Endothelial cell of umbilical vein (primary cell): ENCODE data around the gene CLDN7. TPM values are rescaled to one million over a fixed set of nuclear protein-coding genes. Genes with fewer than 3 reads are reported as not detected.

Experiments used
- BruUV-seq: library from RNA; stranded (reverse); fragments of 400-500 nt; replicated peaks from 2 replicates; lab custom pipeline; 2021; lab: Mats Ljungman, UMichigan
- CTCF ChIA-PET: fragments of 300-600, 350-600 bp; sonication (Branson Sonifier 250); formaldehyde crosslinking; loops from one replicate; lab custom pipeline; 2021; ENCODE audit warnings: antibody characterized with exemption, inconsistent platforms; lab: Charles Lee
- POLR2A ChIA-PET: fragments of 300-600, 350-600 bp; sonication (Branson Sonifier 250); formaldehyde crosslinking; loops from one replicate; lab custom pipeline; 2021; ENCODE audit warnings: antibody characterized with exemption, inconsistent platforms; lab: Charles Lee
- DNase-seq: peaks from one replicate; pipeline ENCODE4 v3.0.0-alpha.2; 2011; ENCODE audit warnings: low read depth, low spot score
- FAIRE-seq: peaks from 2 replicates; lab custom pipeline; 2011; peaks lifted over from hg19 to GRCh38; lab: Jason Lieb, UNC
- H2AFZ ChIP-seq: 2 replicates; pipeline ENCODE4 v1.6.0; 2012; ENCODE audit warnings: low read depth, low read length, control low read depth, inconsistent platforms
- H3K27ac ChIP-seq: 2 replicates; pipeline ENCODE4 v1.5.1; 2011; ENCODE audit warnings: low read depth, mild to moderate bottlenecking, control low read depth, low read length, moderate library complexity; ENCODE audit not compliant: insufficient read depth
- H3K27me3 ChIP-seq, 2 experiments: 2 replicates each; pipeline versions ENCODE4 v1.6.0 to v1.6.1; 2011; ENCODE audit warnings: low read length in 2 of 2, mixed read lengths in 1 of 2; ENCODE audit not compliant: control insufficient read depth in 2 of 2, insufficient read depth in 2 of 2
- H3K36me3 ChIP-seq, 2 experiments: 2 replicates in 1 of 2; 3 replicates in 1 of 2; pipeline ENCODE4 v1.5.1; 2011; ENCODE audit warnings: low read length in 2 of 2, mild to moderate bottlenecking in 1 of 2, moderate library complexity in 1 of 2; ENCODE audit not compliant: control insufficient read depth in 2 of 2, insufficient read depth in 2 of 2; ENCODE audit errors: extremely low read depth in 1 of 2
- H3K4me1 ChIP-seq: 3 replicates; pipeline ENCODE4 v1.5.1; 2011; ENCODE audit warnings: mild to moderate bottlenecking, low read length; ENCODE audit not compliant: control insufficient read depth, insufficient read depth; ENCODE audit errors: extremely low read depth
- H3K4me2 ChIP-seq: 2 replicates; pipeline ENCODE4 v1.6.1; 2011; ENCODE audit warnings: low read length, control low read depth, mixed read lengths; ENCODE audit not compliant: insufficient read depth
- H3K4me3 ChIP-seq, 3 experiments: fragments of 200-600 bp in 1 of 3; sonication (generic), shearing (Covaris generic) in 1 of 3; replicated peaks in 1 of 3; 2 replicates each; pipeline ENCODE4 v1.5.1; 2011 to 2016; ENCODE audit warnings: control low read depth in 3 of 3, low read length in 3 of 3, mild to moderate bottlenecking in 2 of 3, inconsistent platforms in 1 of 3, low read depth in 1 of 3, moderate library complexity in 1 of 3; ENCODE audit not compliant: insufficient read depth in 1 of 3
- H3K79me2 ChIP-seq: 2 replicates; pipeline ENCODE4 v1.6.0; 2012; ENCODE audit warnings: low read length, inconsistent platforms; ENCODE audit not compliant: control insufficient read depth, insufficient read depth
- H3K9ac ChIP-seq: replicated peaks from 2 replicates; pipeline ENCODE3; 2011; ENCODE audit warnings: low read length, control low read depth; ENCODE audit not compliant: insufficient read depth; ENCODE audit errors: extremely low read depth
- H3K9me1 ChIP-seq: replicated peaks from 3 replicates; pipeline ENCODE4 v1.6.0; 2011; ENCODE audit warnings: mild to moderate bottlenecking, low read length; ENCODE audit not compliant: control insufficient read depth, insufficient read depth; ENCODE audit errors: extremely low read depth
- H3K9me3 ChIP-seq: replicated peaks from 2 replicates; pipeline ENCODE4 v1.5.1; 2012; ENCODE audit warnings: low read length, inconsistent platforms; ENCODE audit not compliant: control insufficient read depth, insufficient read depth
- H4K20me1 ChIP-seq: replicated peaks from 2 replicates; pipeline ENCODE3; 2011; ENCODE audit warnings: mild to moderate bottlenecking, low read length; ENCODE audit not compliant: control insufficient read depth, insufficient read depth; ENCODE audit errors: extremely low read depth
- CTCF ChIP-seq, 2 donors: IDR thresholded peaks; 1 replicate in 1 of 2; 2 replicates in 1 of 2; pipeline ENCODE4 v1.5.1; 2011; ENCODE audit warnings: low read length in 2 of 2, mild to moderate bottlenecking in 2 of 2, moderate library complexity in 2 of 2, control low read depth in 1 of 2, inconsistent platforms in 1 of 2, low read depth in 1 of 2; ENCODE audit not compliant: insufficient read depth in 1 of 2; ENCODE audit errors: extremely low read depth in 1 of 2
- EZH2 ChIP-seq: IDR thresholded peaks from 2 replicates; pipeline ENCODE4 v1.6.1; 2012; ENCODE audit warnings: borderline replicate concordance, low read depth, mild to moderate bottlenecking, moderate library complexity, low read length, inconsistent platforms; ENCODE audit not compliant: severe bottlenecking
- FOS ChIP-seq: IDR thresholded peaks from 2 replicates; pipeline ENCODE4 v1.6.1; 2011; ENCODE audit warnings: mild to moderate bottlenecking, low read length, moderate library complexity, borderline replicate concordance; ENCODE audit not compliant: insufficient read depth
- GATA2 ChIP-seq: IDR thresholded peaks from 2 replicates; pipeline ENCODE4 v1.7.0; 2011; ENCODE audit warnings: low read depth, mild to moderate bottlenecking, moderate library complexity, mixed read lengths, low read length; ENCODE audit not compliant: insufficient read length, insufficient read depth
- JUN ChIP-seq: IDR thresholded peaks from 2 replicates; pipeline ENCODE4 v1.6.1; 2011; ENCODE audit warnings: borderline replicate concordance, low read depth; ENCODE audit not compliant: insufficient read length, insufficient read depth
- MAX ChIP-seq: IDR thresholded peaks from 2 replicates; pipeline ENCODE4 v1.6.1; 2011; ENCODE audit not compliant: insufficient read depth, insufficient read length
- MYC ChIP-seq: IDR thresholded peaks from one replicate; pipeline ENCODE4 v1.6.1; 2011; ENCODE audit warnings: mild to moderate bottlenecking, low read depth, low read length
- POLR2A ChIP-seq: IDR thresholded peaks from 2 replicates; pipeline ENCODE4 v1.6.1; 2012; ENCODE audit warnings: low read depth, mild to moderate bottlenecking, control low read depth, low read length
- POLR2AphosphoS5 ChIP-seq: IDR thresholded peaks from 2 replicates; pipeline ENCODE4 v1.6.1; 2012; ENCODE audit warnings: low read depth, mild to moderate bottlenecking, control low read depth, low read length, moderate library complexity; ENCODE audit not compliant: insufficient read depth
- dilution Hi-C: fragments of 300-500 bp; cut with MboI; formaldehyde crosslinking; loops from one replicate; pipeline ENCODE4 v1.15.0; 2019; ENCODE audit warnings: low sequenced_read_pairs; ENCODE audit not compliant: extremely low pct_ligation_motif_present
- intact Hi-C: fragments of 100-400 bp; cut with micrococcal nuclease; formaldehyde crosslinking; loops from one replicate; pipeline ENCODE4 v1.10.0; 2022
- polyA plus RNA-seq, 4 experiments: library from polyadenylated mRNA; depleted of rRNA in 3 of 4; stranded (reverse) in 3 of 4; unstranded in 1 of 4; fragments of >200 nt; gene quantifications; 2 replicates each; pipeline versions ENCODE4 v1.2.1 to v1.2.3, GENCODE V29; 2011 to 2012; ENCODE audit warnings: missing spikeins in 1 of 4
- total RNA-seq: library from RNA; stranded (reverse); gene quantifications from 2 replicates; pipeline ENCODE4 v1.2.3, GENCODE V29; 2021

CLDN7 gene
- total and polyA plus RNA-seq, 2 donors (not counting 3 experiments of a cell fraction or from before 2014, with no cell fraction given) = 25.4 to 25.7 TPM

- BruUV-seq = no TSS peak
- H3K4me2 ChIP-seq = no peak overlapping the region
- CTCF ChIA-PET = interaction anchor here (1.3 to 1.5 kb wide), 2 partner anchors 36 to 39 kb away, joined by 3 read pairs; no protein-coding TSS in a partner anchor
- H4K20me1 ChIP-seq = no peaks in the 10 kb centered on the region
- intact Hi-C loops (no loop called here), dilution Hi-C loops (no loop called here)
- no peak for TF ChIP-seq MYC
- no peak for TF ChIP-seq MAX
- no peak for TF ChIP-seq POLR2A
- no peak for TF ChIP-seq POLR2AphosphoS5
- TF ChIP-seq GATA2 = no peak
- no peak for TF ChIP-seq EZH2
- TF ChIP-seq CTCF (IDR thresholded peaks at IDR 0.05; ENCODE audit: extremely low read depth in 1 of 2, insufficient read depth in 1 of 2, low read depth in 1 of 2, low read length in 2 of 2) = no peak
- TF ChIP-seq FOS = no peak
- no peak for TF ChIP-seq JUN
- FAIRE-seq (no peak), DNase-seq (no peak)
- no peaks in the 10 kb centered on the region for H3K79me2 ChIP-seq
- H3K36me3 ChIP-seq = peaks cover 3 to 19% of the 10 kb centered on the region in 2 experiments
- H3K9ac ChIP-seq = no peak overlapping the region
- peaks cover 25% of the 10 kb centered on the region for H3K4me1 ChIP-seq
- no peaks in the 10 kb centered on the region for H3K27me3 ChIP-seq
- no peaks in the 10 kb centered on the region for H3K9me1 ChIP-seq
- POLR2A ChIA-PET = no interaction called here
- no peak overlapping the region for H2AFZ ChIP-seq
- H3K4me3 ChIP-seq = no peak overlapping the region
- H3K9me3 ChIP-seq = no peaks in the 10 kb centered on the region
- no peak overlapping the region for H3K27ac ChIP-seq
These were observed 2.8 kb downstream of the CLDN7 start for GRCh38 chr17:7259555-7259889.
